HG03469 (cell line): ENCODE data around the gene CLEC2A.
"Not testable (repeated sequence)": the region's sequence is repeated elsewhere in the genome, so short reads cannot be mapped to it uniquely, and the experiment has no call there.

Source experiments
- ATAC-seq: cut with Tn5 transposase; IDR thresholded peaks from one replicate; pipeline ENCODE4 v1.9.1; 2021; ENCODE audit warnings: mild to moderate bottlenecking, moderate library complexity, moderate number of reproducible peaks; ENCODE audit not compliant: unreplicated experiment

The CLEC2A gene, protein sequence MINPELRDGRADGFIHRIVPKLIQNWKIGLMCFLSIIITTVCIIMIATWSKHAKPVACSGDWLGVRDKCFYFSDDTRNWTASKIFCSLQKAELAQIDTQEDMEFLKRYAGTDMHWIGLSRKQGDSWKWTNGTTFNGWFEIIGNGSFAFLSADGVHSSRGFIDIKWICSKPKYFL

DNA sequence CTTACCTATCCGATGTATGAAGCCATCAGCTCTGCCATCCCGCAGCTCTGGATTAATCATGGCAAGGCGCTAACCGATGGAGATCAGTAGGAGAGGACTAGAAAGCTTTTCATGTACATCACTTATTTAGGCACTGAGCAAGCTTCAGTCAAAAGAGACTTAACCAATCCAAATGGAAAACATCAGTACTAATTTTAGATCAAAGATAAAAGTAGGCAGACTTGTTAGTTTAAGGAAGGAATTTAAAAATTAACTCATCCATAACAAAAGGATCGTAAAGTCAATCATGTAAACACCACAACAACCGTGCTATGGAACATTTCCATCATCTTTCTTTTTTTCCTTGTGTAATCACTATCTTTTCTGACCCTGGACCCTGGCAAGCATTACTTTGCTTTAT is at the start of gene CLEC2A:
Gene CLEC2A (minus strand): TSS at position 101 of the 400 bp plus-strand sequence. CDS start 41 bp downstream, at position 60.
- ATAC-seq = no peak

DNA sequence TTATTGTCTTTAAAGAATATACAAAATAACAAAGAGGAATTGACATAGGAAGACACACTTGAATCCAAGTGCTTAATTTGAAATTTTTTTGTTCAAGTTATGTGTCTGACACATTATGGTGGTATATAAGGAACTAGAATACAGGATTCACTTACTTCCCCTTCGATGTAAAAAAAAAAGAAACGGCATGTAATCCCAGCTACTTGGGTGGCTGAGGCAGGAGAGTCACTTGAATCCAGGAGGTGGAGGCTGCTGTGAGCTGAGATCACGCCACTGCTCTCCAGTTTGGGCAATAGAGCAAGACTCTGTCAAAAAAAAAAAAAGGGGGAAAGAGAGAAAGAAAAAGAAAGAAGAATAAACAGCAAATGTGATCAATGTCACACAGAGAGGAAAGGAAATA is 48.0 kb upstream of the CLEC2A start:
- no peak for ATAC-seq

DNA sequence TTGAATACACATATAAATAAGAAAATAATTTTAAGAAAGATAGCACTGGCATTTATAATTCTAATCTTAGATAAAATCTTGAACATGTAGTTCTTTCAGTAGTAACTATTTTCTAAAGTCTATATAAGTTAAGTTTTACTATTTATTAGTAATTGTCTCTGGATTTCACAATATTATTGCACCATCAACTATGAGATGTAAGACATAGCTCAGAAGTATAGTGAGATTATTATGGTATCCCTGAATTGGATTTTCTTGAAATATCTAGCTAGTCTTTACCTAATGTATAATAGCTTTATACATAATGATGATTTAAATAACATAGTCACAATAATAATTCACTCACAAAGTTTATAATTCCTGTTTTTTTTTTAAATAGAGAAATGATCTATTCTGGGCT is 45.7 kb upstream of the CLEC2A start:
- no peak for ATAC-seq

DNA sequence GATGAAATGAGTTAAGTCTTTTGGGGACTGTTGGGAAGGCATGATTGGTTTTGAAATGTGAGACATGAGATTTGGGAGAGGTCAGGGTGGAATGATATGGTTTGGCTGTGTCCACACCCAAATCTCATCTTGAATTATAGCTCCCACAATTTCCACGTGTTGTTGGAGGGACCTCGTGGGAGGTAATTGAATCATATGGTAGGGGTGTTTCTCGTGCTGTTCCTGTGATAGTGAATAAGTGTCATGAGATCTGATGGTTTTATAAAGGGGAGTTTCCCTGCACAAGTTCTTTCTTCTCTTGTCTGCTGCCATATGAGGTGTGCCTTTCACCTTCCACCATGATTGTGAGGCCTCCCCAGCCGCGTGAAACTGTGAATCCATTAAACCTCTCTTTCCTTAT is 44.5 kb upstream of the CLEC2A start:
- not testable (repeated sequence) for ATAC-seq

DNA sequence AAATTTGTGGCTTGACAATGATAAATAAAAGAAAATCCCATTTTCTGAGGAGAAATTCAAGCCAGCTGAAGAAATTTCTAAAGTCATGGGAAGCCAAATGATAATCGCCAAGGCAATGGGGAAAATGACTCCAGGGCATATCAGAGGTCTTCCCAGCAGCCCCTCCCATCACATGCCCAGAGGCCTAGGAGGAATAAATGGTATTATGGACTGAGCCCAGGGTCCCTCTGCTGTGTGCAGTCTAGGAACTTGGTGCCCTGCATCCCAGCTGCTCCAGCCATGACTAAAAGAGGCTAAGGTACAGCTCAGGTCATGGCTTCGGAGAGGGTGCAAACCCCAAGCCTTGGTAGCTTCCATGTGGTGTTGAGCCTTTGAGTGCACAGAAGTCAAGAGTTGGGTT is 43.4 kb upstream of the CLEC2A start:
- ATAC-seq = no peak

DNA sequence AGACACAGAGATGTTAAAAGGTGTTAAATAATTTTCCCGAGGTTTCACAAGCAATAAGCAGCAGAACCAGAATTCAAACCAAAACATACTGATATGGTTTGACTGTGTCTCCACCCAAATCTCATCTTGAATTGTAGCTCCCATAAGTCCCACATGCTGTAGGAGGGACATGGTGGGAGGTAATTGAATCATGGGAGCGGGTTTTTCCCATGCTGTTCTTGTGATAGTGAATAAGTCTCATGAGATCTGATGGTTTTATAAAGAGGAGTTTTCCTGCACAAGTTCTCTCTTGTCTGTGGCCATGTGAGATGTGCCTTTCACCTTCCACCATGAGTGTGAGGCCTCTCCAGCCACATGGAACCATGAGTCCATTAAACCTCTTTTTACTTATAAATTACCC is 42.6 kb upstream of the CLEC2A start:
- ATAC-seq = not testable (repeated sequence)

DNA sequence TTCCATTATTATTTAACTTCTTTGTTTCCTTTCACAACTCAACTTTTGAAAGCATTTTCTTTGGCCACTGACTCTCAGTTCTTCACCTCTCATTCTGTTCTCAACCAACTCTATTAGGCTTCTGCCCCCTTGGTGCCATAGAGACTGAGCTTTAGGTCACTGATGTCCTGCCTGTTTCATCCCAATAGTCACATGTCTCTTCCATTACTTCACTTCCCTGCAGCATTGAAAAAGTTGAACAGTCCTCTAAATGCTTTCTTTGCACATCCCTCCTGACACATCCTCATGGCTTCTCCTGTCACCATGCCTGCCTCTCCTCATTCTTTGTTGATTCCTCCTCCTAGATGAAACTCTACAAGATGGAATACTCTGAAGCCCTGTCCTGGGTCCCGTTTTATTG is 41.8 kb upstream of the CLEC2A start:
- no peak for ATAC-seq

DNA sequence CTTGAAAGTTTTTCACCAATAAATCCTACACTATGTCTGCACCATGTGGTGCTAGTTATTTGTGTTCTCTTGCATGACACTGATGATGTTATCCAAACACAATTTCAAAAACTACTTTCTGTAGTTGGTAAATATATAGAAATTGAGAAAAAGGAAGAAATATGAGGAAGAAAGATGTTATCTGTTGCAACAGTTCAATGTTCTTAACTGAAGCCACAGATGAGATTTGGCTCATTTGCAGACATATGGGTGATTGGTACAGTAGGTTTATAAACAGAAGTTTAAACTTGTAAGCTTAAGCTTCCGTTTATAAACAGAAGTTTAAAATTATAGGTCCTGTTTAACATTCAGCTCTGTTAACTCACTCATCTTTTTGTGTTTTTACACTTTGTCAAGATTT is 39.0 kb upstream of the CLEC2A start, which contains the start of gene CLEC12A:
Gene CLEC12A (plus strand): TSS at position 229 of the 400 bp plus-strand sequence. CDS start 188 bp downstream, outside the sequence.
- no peak for ATAC-seq

DNA sequence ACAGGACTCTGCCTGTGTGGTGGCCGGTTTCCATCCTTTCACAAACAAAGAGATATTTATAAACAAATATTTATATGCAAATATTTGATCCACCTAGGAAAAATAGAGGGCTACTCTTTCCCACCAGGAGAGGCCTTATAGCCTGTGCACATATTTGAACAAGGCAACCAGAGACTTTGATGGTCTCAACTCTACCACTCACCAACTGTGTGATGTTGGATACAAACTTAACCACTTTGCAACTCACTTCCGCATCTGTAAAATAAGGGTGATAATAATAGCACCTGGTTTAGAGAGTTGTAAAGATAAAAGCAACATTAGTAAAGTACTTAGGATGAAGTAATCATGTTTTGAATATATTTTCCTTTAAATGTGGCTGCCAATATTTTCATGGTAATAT is 37.5 kb upstream of the CLEC2A start:
- ATAC-seq = no peak

DNA sequence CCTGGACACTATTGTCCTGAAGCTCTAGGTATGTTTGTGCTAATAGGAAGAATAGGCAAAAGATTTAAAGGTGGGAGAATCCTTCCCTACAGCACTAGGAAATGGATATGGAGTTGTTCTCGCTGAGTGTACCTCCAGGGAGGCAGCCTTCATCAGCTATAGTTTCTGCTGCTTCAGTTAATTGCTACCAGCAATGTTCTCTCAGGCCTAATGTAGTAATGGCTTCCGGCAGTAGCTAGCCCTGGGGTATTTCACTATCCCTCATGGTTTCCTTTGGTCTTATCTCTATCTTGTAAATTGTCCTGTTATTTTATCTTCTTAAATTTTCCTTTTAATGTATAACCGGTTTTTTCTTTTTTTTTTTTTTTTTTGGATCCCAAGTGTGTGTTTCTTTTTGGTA is 29.7 kb upstream of the CLEC2A start:
- no peak for ATAC-seq

DNA sequence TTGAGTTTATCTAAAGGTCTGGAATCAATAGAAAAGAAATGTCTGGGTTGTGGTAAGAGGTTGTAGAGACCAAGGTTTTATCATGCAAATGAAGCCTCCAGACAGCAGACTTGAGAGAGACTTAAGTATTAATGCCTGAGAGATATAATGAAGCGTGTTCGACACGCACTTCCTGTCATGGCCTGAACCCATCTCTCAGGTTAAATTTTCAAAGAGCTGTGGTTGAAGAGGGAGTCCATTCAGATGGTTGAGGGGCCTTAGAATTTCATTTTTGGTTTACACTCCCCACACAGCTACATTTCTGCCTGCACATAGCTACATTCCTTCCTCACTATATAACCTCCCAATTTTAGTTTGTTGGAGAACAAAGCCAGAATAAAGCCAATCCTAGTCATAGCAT is 28.9 kb upstream of the CLEC2A start:
- ATAC-seq = no peak

DNA sequence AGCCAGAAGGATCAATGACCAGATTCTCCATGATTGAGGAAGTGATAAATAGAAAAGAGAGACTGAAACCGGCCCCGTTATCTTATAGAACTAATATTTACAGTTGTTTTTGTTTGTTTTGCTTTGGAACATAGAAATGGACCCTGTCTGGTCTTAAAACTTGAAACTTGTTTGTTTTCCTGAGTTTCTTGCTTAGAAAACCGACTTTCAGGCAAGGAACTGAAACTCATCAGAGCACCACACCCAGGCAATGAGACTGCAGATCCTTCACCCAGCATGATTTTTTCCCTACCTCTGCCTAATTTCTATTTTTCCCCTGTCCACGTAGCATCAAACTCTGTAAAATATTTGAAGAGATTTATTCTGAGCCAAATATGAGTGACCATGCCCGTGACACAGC is 28.4 kb upstream of the CLEC2A start:
- no peak for ATAC-seq

DNA sequence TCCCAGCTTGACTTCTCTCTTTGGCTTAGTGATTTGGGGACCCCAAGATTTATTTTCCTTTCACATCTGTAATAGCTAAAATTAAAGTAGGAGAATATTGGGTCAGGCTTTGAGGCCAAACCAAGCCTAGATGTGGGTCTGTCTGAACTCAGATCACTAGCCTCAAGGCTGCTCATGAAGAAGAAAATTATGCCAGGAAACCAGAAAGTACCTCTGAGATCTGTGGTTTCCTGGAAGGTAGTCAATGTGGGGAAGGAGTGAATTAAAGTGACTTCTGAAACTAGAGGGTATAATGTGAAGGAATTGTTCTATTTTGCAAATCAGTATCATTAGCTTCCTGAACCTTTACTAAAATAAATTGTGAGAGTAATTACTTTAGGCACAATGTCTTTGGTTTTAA is 25.7 kb upstream of the CLEC2A start:
- no peak for ATAC-seq

DNA sequence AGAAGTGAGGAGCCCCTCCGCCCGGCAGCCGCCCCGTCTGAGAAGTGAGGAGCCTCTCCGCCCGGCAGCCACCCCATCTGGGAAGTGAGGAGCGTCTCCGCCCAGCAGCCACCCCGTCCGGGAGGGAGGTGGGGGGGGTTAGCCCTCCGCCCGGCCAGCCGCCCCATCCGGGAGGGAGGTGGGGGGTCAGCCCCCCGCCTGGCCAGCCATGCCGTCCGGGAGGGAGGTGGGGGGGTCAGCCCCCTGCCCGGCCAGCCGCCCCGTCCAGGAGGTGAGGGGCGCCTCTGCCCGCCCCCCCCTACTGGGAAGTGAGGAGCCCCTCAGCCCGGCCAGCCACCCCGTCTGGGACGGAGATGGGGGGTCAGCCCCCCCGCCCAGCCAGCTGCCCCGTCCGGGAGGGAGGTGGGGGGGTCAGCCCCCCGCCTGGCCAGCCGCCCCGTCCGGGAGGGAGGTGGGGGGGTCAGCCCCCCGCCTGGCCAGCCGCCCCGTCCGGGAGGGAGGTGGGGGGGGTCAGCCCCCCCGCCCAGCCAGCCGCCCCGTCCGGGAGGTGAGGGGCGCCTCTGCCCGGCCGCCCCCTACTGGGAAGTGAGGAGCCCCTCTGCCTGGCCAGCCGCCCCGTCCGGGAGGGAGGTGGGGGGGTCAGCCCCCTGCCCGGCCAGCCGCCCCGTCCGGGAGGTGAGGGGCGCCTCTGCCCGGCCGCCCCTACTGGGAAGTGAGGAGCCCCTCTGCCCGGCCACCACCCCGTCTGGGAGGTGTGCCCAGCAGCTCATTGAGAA is 21.0 kb upstream of the CLEC2A start:
- not testable (repeated sequence) for ATAC-seq

DNA sequence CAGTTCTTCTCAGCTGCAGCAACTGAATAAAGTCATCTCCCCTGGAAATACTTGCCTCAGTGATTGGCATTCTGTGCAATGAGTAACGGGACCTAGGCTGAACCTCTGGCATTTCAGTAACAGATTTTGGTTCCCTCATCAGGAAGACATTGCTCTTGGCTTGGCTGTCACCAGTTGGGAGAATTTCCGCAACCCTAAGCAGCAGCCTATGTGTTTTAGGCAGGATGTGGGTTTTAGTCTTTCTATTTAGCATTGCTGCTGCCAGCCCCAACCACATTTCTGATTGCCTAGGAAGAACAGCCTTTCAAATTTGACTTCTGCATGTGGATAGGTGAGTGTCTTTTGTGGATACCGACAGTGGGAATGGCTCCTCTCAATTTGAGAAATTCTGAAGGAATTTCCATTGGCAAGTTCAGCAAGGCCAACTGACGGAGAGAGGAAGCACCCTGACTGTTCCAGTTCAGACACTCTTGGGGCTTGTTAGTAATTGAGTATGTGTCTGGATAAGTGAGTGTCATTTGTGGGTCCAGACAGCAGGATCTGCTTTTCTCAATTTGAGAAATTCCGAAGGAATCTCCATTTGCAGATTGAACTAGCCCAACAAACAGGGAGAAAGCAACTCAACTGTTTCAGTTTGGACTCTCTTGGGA is 19.0 kb upstream of the CLEC2A start:
- no peak for ATAC-seq

DNA sequence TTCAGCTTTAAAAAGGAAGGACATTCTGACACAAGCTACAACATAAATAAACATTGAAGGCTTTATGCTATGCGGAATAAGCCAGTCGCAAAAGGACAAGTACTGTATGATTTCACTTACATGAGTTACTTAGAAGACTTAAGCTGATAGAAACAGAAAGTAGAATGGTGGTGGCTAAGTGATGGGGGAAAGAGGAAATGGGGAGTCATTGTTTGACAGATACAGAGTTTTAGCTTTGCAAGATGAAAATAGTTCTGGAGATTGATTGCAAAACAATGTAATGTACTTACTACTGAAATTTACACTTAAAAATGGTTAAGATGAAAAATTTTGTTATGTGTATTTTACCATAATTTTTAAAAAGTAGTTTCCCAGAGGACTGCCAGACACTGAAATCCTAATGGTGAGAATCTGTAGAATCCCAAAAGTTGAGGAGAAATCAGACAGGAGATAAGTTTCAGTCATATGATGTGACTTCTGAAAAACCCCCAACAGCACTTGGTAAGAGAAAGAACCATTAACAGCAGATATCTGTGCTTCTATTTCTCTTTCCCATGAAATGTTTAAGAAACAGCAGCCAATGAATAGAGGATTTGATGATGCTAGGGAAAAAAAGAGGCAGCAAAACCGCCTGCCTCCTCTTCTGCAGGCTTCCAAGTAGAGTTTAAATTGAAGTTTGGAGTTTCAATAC is 16.6 kb upstream of the CLEC2A start:
- ATAC-seq = peak; percentile 83

DNA sequence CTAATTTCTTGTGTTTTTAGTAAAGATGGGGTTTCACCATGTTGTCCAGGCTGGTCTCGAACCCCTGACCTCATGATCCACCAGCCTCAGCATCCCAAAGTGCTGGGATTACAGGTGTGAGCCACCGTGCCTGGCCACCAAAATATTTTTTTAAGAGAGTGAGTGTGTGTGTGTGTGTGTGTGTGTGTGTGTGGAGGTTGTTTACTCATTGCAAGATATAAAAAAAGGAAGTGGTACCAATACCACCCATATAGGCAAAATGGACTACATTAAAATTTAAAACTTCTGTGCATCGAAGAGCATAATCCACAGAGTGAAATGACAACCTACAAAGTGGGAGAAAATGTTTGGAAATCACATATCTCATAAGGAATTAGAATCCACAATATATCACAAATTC is 15.5 kb upstream of the CLEC2A start:
- ATAC-seq = no peak

DNA sequence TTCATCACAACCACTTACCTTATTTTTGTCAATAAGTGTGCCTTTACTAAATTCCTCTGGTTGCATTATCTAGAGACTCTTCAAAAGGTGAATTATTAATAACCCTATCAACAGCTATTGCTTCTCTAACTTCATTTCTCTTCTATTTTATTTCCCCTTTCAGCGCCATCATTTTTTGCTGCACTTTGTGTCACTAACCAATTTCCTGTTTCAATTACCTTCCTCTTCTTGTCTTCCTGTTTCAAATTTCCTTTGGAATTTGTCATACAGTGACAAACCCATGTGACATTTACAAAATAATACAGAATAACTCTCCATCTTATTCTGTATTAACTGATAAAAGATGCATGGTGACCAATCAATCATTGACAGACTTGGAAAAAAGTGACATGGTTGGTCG is 12.2 kb upstream of the CLEC2A start:
- ATAC-seq = no peak

DNA sequence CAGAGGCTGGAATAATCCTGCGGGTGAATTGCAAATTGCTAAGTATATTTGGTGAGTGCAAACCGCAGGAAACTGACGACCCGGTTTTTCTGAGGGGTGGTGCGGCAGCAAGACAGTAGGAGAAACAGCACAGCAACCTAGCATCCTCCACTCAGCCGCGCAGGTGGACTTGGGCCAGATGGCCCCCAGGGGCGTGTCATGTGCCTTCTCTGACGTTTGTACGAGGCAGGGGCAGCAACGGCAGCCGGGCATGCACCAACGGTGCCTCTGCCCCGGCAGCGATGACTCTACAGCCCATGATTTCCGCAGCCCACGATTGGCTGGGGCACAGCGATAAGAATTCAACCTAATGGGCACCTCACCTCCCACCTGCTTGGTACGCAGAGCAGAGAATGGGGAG is 11.1 kb upstream of the CLEC2A start:
- ATAC-seq = no peak

DNA sequence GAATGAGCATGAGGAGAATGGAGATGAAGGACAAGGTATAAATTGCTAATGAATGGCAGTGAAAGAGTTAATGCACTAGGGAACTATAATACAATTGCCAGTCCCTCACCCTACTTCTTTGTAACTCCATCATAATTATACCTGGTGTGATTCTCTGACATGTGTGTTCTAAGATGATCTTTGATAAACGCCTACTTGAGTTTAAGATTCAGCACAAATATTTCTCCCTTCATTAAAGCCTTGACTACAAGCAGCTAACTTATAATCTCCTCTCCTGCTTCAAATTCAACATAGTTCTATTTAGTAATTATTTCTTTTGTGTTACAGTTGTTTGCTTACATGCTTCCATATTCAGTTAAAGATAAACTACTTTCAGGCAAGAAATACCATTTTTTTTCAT is 9.7 kb upstream of the CLEC2A start:
- ATAC-seq = no peak

DNA sequence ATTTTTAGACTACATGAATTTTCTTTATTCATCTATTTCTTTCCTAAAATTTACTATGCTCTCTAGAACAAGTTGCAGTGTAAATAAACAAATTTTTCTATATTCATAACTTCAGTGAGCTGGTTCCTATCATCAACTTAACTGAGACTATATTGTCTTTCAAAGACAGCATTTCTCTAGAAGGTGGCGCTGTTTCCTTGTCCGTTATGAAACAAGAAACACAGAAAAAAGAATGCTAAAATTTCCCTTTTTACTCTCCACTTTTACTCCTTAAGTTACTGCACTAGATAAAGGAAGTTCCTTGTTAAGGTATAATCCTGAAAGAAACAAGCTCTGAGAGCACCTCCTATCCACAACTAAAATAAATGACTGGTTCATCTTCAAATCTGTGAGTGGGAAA is 8.2 kb upstream of the CLEC2A start:
- ATAC-seq = no peak
